ENCODE measurements around the gene STON2. TPM values are rescaled to one million over a fixed set of nuclear protein-coding genes. Genes with fewer than 3 reads are reported as not detected.
A peak's percentile ranks its signal among the peaks of the same experiment; 100 is the strongest.
"Not testable (repeated sequence)": the region's sequence is repeated elsewhere in the genome, so short reads cannot be mapped to it uniquely, and the experiment has no call there.

The STON2 gene
- total RNA-seq, 1 donor from 2014 or later: 30.8 TPM

GRCh38 chr14:81436296-81437138 lies 36.4 kb upstream of the STON2 start:
- Histone ChIP-seq H3K4me3 (ENCODE audit: low read length in 3 of 3) (peak overlapping the region; percentile 85 to 90 (median 87)), H3K4me1 (ENCODE audit: control insufficient read depth in 3 of 3, insufficient read depth in 3 of 3, low read length in 3 of 3) (peaks cover 13 to 32% (median 24%) of the 10 kb centered on the region in 3 donors), H3K36me3 (ENCODE audit: control insufficient read depth in 3 of 3, insufficient read depth in 3 of 3, low read length in 3 of 3) (no peaks in the 10 kb centered on the region), H3K27me3 (ENCODE audit: control insufficient read depth in 3 of 3, insufficient read depth in 3 of 3, low read length in 3 of 3) (no peaks in the 10 kb centered on the region), H3K9me3 (ENCODE audit: control insufficient read depth in 3 of 3, low read length in 3 of 3) (no peaks in the 10 kb centered on the region), H3K9ac (ENCODE audit: low read depth in 1 of 3, low read length in 3 of 3) (peak overlapping the region; percentile 81 to 90 (median 87)), H3K27ac (ENCODE audit: low read depth, low read length) (no peak overlapping the region)

GRCh38 chr14:81435391-81436295 lies 35.5 kb upstream of the STON2 start:
- Histone ChIP-seq H3K9me3 (ENCODE audit: control insufficient read depth in 3 of 3, low read length in 3 of 3) (no peaks in the 10 kb centered on the region), H3K4me1 (ENCODE audit: control insufficient read depth in 3 of 3, insufficient read depth in 3 of 3, low read length in 3 of 3) (peaks cover 17 to 32% (median 27%) of the 10 kb centered on the region in 3 donors), H3K27ac (ENCODE audit: low read depth, low read length) (peak overlapping the region; percentile 57), H3K4me3 (ENCODE audit: low read length in 3 of 3) (peak overlapping the region; percentile 83 to 90 (median 85)), H3K27me3 (ENCODE audit: control insufficient read depth in 3 of 3, insufficient read depth in 3 of 3, low read length in 3 of 3) (no peaks in the 10 kb centered on the region), H3K9ac (ENCODE audit: low read depth in 1 of 3, low read length in 3 of 3) (peak overlapping the region; percentile 72 to 90 (median 81)), H3K36me3 (ENCODE audit: control insufficient read depth in 3 of 3, insufficient read depth in 3 of 3, low read length in 3 of 3) (no peaks in the 10 kb centered on the region)

GRCh38 chr14:81435048-81435390 lies 34.9 kb upstream of the STON2 start:
- no peaks in the 10 kb centered on the region for H3K36me3 ChIP-seq (ENCODE audit: control insufficient read depth in 3 of 3, insufficient read depth in 3 of 3, low read length in 3 of 3)
- peak overlapping the region; percentile 82 to 90 (median 83) for H3K4me3 ChIP-seq (ENCODE audit: low read length in 3 of 3)
- peaks cover 18 to 32% (median 32%) of the 10 kb centered on the region in 3 donors for H3K4me1 ChIP-seq (ENCODE audit: control insufficient read depth in 3 of 3, insufficient read depth in 3 of 3, low read length in 3 of 3)
- no peaks in the 10 kb centered on the region for H3K9me3 ChIP-seq (ENCODE audit: control insufficient read depth in 3 of 3, low read length in 3 of 3)
- peak overlapping the region; percentile 57 for H3K27ac ChIP-seq (ENCODE audit: low read depth, low read length)
- no peaks in the 10 kb centered on the region for H3K27me3 ChIP-seq (ENCODE audit: control insufficient read depth in 3 of 3, insufficient read depth in 3 of 3, low read length in 3 of 3)
- H3K9ac ChIP-seq (ENCODE audit: low read depth in 1 of 3, low read length in 3 of 3): peak overlapping the region; percentile 72 to 90 (median 81)

- peaks cover 23 to 36% (median 32%) of the 10 kb centered on the region in 3 donors for H3K4me1 ChIP-seq (ENCODE audit: control insufficient read depth in 3 of 3, insufficient read depth in 3 of 3, low read length in 3 of 3)
- no peak overlapping the region for H3K9ac ChIP-seq (ENCODE audit: low read depth in 1 of 3, low read length in 3 of 3)
- no peak overlapping the region for H3K4me3 ChIP-seq (ENCODE audit: low read length in 3 of 3)
- H3K27ac ChIP-seq (ENCODE audit: low read depth, low read length): no peak overlapping the region
- no peaks in the 10 kb centered on the region for H3K27me3 ChIP-seq (ENCODE audit: control insufficient read depth in 3 of 3, insufficient read depth in 3 of 3, low read length in 3 of 3)
- H3K9me3 ChIP-seq (ENCODE audit: control insufficient read depth in 3 of 3, low read length in 3 of 3): no peaks in the 10 kb centered on the region
- H3K36me3 ChIP-seq (ENCODE audit: control insufficient read depth in 3 of 3, insufficient read depth in 3 of 3, low read length in 3 of 3): no peaks in the 10 kb centered on the region
These were observed 34.1 kb upstream of the STON2 start for GRCh38 chr14:81434230-81434629.

- H3K27ac ChIP-seq (ENCODE audit: low read depth, low read length): no peak overlapping the region
These were observed 33.3 kb upstream of the STON2 start for GRCh38 chr14:81433378-81433777.

GRCh38 chr14:81432219-81432661 lies 32.1 kb upstream of the STON2 start:
- Histone ChIP-seq H3K36me3 (ENCODE audit: control insufficient read depth in 3 of 3, insufficient read depth in 3 of 3, low read length in 3 of 3) (no peaks in the 10 kb centered on the region), H3K4me3 (ENCODE audit: low read length in 3 of 3) (no peak overlapping the region), H3K4me1 (ENCODE audit: control insufficient read depth in 3 of 3, insufficient read depth in 3 of 3, low read length in 3 of 3) (peaks cover 39 to 47% (median 40%) of the 10 kb centered on the region in 3 donors), H3K9me3 (ENCODE audit: control insufficient read depth in 3 of 3, low read length in 3 of 3) (no peaks in the 10 kb centered on the region), H3K9ac (ENCODE audit: low read depth in 1 of 3, low read length in 3 of 3) (no peak overlapping the region), H3K27me3 (ENCODE audit: control insufficient read depth in 3 of 3, insufficient read depth in 3 of 3, low read length in 3 of 3) (no peaks in the 10 kb centered on the region), H3K27ac (ENCODE audit: low read depth, low read length) (no peak overlapping the region)

More at GRCh38 chr14:81433378-81433777, 33.3 kb upstream of the STON2 start:
- Histone ChIP-seq H3K4me3 (ENCODE audit: low read length in 3 of 3) (no peak overlapping the region), H3K9me3 (ENCODE audit: control insufficient read depth in 3 of 3, low read length in 3 of 3) (no peaks in the 10 kb centered on the region), H3K27me3 (ENCODE audit: control insufficient read depth in 3 of 3, insufficient read depth in 3 of 3, low read length in 3 of 3) (no peaks in the 10 kb centered on the region), H3K9ac (ENCODE audit: low read depth in 1 of 3, low read length in 3 of 3) (no peak overlapping the region), H3K4me1 (ENCODE audit: control insufficient read depth in 3 of 3, insufficient read depth in 3 of 3, low read length in 3 of 3) (peaks cover 29 to 41% (median 32%) of the 10 kb centered on the region in 3 donors), H3K36me3 (ENCODE audit: control insufficient read depth in 3 of 3, insufficient read depth in 3 of 3, low read length in 3 of 3) (no peaks in the 10 kb centered on the region)

GRCh38 chr14:81430235-81430634 lies 30.1 kb upstream of the STON2 start:
- Histone ChIP-seq H3K9me3 (ENCODE audit: control insufficient read depth in 3 of 3, low read length in 3 of 3) (no peaks in the 10 kb centered on the region), H3K36me3 (ENCODE audit: control insufficient read depth in 3 of 3, insufficient read depth in 3 of 3, low read length in 3 of 3) (peaks cover 0 to 12% (median 7%) of the 10 kb centered on the region in 3 donors), H3K4me1 (ENCODE audit: control insufficient read depth in 3 of 3, insufficient read depth in 3 of 3, low read length in 3 of 3) (peaks cover 27 to 44% (median 36%) of the 10 kb centered on the region in 3 donors), H3K27me3 (ENCODE audit: control insufficient read depth in 3 of 3, insufficient read depth in 3 of 3, low read length in 3 of 3) (no peaks in the 10 kb centered on the region), H3K9ac (ENCODE audit: low read depth in 1 of 3, low read length in 3 of 3) (no peak overlapping the region), H3K27ac (ENCODE audit: low read depth, low read length) (no peak overlapping the region), H3K4me3 (ENCODE audit: low read length in 3 of 3) (no peak overlapping the region)

- H3K9me3 ChIP-seq (ENCODE audit: control insufficient read depth in 3 of 3, low read length in 3 of 3); H3K9ac ChIP-seq (ENCODE audit: low read depth in 1 of 3, low read length in 3 of 3); H3K27ac ChIP-seq (ENCODE audit: low read depth, low read length); H3K4me3 ChIP-seq (ENCODE audit: low read length in 3 of 3); H3K27me3 ChIP-seq (ENCODE audit: control insufficient read depth in 3 of 3, insufficient read depth in 3 of 3, low read length in 3 of 3): not testable (repeated sequence)
- peaks cover 24 to 44% (median 36%) of the 10 kb centered on the region in 3 donors for H3K4me1 ChIP-seq (ENCODE audit: control insufficient read depth in 3 of 3, insufficient read depth in 3 of 3, low read length in 3 of 3)
- H3K36me3 ChIP-seq (ENCODE audit: control insufficient read depth in 3 of 3, insufficient read depth in 3 of 3, low read length in 3 of 3): peaks cover 0 to 12% (median 7%) of the 10 kb centered on the region in 3 donors
These were observed 29.6 kb upstream of the STON2 start for GRCh38 chr14:81429749-81430148.

- no peaks in the 10 kb centered on the region for H3K27me3 ChIP-seq (ENCODE audit: control insufficient read depth in 3 of 3, insufficient read depth in 3 of 3, low read length in 3 of 3)
- H3K4me1 ChIP-seq (ENCODE audit: control insufficient read depth in 3 of 3, insufficient read depth in 3 of 3, low read length in 3 of 3): peaks cover 24 to 39% (median 36%) of the 10 kb centered on the region in 3 donors
These were observed 28.9 kb upstream of the STON2 start for GRCh38 chr14:81429028-81429427.

More at GRCh38 chr14:81429028-81429427, 28.9 kb upstream of the STON2 start:
- Histone ChIP-seq H3K9me3 (ENCODE audit: control insufficient read depth in 3 of 3, low read length in 3 of 3) (no peaks in the 10 kb centered on the region), H3K27ac (ENCODE audit: low read depth, low read length) (no peak overlapping the region), H3K9ac (ENCODE audit: low read depth in 1 of 3, low read length in 3 of 3) (no peak overlapping the region), H3K36me3 (ENCODE audit: control insufficient read depth in 3 of 3, insufficient read depth in 3 of 3, low read length in 3 of 3) (peaks cover 0 to 12% (median 7%) of the 10 kb centered on the region in 3 donors), H3K4me3 (ENCODE audit: low read length in 3 of 3) (no peak overlapping the region)
